Fibroblast of peridontal ligament (primary cell): ENCODE results near the gene LTB4R2.

Experiments
- DNase-seq: peaks from one replicate; pipeline ENCODE4 v3.0.0-alpha.2; 2010; ENCODE audit errors: extremely low read depth

LTB4R2 gene

GRCh38 chr14:24317141-24317928 lies 7.4 kb downstream of the LTB4R2 start:
- peak; percentile 46 for DNase-seq

- no peak for DNase-seq
Observed at GRCh38 chr14:24321212-24321975, 11.5 kb downstream of the LTB4R2 start.

GRCh38 chr14:24322672-24323071 lies 12.7 kb downstream of the LTB4R2 start:
- no peak for DNase-seq

- DNase-seq, result no peak
Observed at GRCh38 chr14:24323341-24323740, 13.4 kb downstream of the LTB4R2 start.

GRCh38 chr14:24324024-24324423 lies 14.1 kb downstream of the LTB4R2 start:
- no peak for DNase-seq

GRCh38 chr14:24325041-24325530 lies 15.1 kb downstream of the LTB4R2 start:
- DNase-seq, result no peak

- DNase-seq, result no peak
Observed at GRCh38 chr14:24325963-24326362, 16.0 kb downstream of the LTB4R2 start.

- no peak for DNase-seq
Observed at GRCh38 chr14:24327303-24327702, 17.4 kb downstream of the LTB4R2 start.

GRCh38 chr14:24327914-24328313 lies 18.0 kb downstream of the LTB4R2 start:
- peak; percentile 26 for DNase-seq

- DNase-seq, result no peak
Observed at GRCh38 chr14:24329073-24329663, 19.2 kb downstream of the LTB4R2 start.

- no peak for DNase-seq
Observed at GRCh38 chr14:24329736-24330135, 19.8 kb downstream of the LTB4R2 start.

- DNase-seq, result no peak
Observed at GRCh38 chr14:24330973-24331674, 21.2 kb downstream of the LTB4R2 start.

- DNase-seq, result no peak
Observed at GRCh38 chr14:24331731-24332267, 21.9 kb downstream of the LTB4R2 start.

GRCh38 chr14:24332268-24332993 lies 22.5 kb downstream of the LTB4R2 start:
- DNase-seq, result peak; percentile 57

GRCh38 chr14:24334431-24335291 lies 24.7 kb downstream of the LTB4R2 start, which contains the start of gene ADCY4:
ADCY4 (minus strand) TSS chr14:24335071; CDS start chr14:24334652, 419 bp downstream.
- peak; percentile 23 for DNase-seq

- no peak for DNase-seq
Observed at GRCh38 chr14:24335461-24336171, 25.7 kb downstream of the LTB4R2 start.

GRCh38 chr14:24337144-24337823 lies 27.3 kb downstream of the LTB4R2 start:
- DNase-seq, result no peak

GRCh38 chr14:24337824-24338175 lies 27.9 kb downstream of the LTB4R2 start:
- DNase-seq, result no peak

GRCh38 chr14:24338843-24339242 lies 28.9 kb downstream of the LTB4R2 start:
- no peak for DNase-seq
